Caki2 (cell line): ENCODE data around the gene UBL5. TPM values are rescaled to one million over a fixed set of nuclear protein-coding genes. Genes with fewer than 3 reads are reported as not detected.

Experiments used
- DNase-seq: peaks from one replicate; pipeline ENCODE4 v3.0.0-alpha.2; 2015; ENCODE audit warnings: low read depth
- in situ Hi-C: cut with HindIII; loops from 2 replicates; pipeline ENCODE4 v1.10.0; 2016; ENCODE audit warnings: low sequenced_read_pairs, low pct_unique_long_range_greater_than_20kb, mixed read lengths
- total RNA-seq: library from RNA; depleted of rRNA; stranded (reverse); fragments of >200 nt; shearing (Covaris generic); gene quantifications from 2 replicates; pipeline ENCODE4 v1.2.3, GENCODE V29; 2014; ENCODE audit warnings: low replicate concordance; rRNA removed

The UBL5 gene
- total RNA-seq, 1 experiment from 2014 or later: 266 TPM

GRCh38 chr19:9871626-9872338, 44.1 kb downstream of the UBL5 start:
- DNase-seq: no peak
- in situ Hi-C loops: no loop called here

GRCh38 chr19:9872618-9873242, 45.0 kb downstream of the UBL5 start:
- in situ Hi-C loops: no loop called here
- no peak for DNase-seq

DNA sequence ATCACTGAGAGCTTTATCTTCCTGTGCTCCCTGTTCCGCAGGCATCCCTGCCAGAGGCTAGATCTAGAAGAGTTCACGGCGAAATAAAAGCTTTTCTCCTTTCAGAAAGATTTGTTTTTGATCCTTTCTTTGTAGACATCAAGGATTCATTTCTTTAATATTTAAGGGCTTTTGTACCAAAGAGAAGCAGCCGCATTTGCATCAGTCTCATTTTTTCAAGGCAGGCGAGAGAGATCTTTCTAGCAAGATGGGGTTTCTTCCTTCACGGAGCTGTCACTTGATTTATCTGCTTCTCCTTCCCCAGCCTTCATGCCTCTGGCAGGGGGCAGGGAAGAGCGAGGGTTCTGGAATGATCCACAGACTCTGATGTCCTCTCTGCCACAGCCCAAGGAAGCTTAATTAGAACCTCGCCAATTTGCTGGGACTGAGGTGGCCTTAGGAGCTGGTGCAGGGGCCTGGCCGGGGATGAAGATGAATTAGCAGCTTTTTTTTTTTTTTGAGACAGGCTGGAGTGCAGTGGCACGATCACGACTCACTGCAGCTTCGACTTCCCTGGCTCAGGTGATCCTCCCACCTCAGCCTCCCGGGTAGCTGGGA, 47.4 kb downstream of the UBL5 start:
- in situ Hi-C loops: no loop called here
- no peak for DNase-seq

- in situ Hi-C loops: no loop called here
- no peak for DNase-seq
Observed at GRCh38 chr19:9875796-9876195, 48.1 kb downstream of the UBL5 start.

DNA sequence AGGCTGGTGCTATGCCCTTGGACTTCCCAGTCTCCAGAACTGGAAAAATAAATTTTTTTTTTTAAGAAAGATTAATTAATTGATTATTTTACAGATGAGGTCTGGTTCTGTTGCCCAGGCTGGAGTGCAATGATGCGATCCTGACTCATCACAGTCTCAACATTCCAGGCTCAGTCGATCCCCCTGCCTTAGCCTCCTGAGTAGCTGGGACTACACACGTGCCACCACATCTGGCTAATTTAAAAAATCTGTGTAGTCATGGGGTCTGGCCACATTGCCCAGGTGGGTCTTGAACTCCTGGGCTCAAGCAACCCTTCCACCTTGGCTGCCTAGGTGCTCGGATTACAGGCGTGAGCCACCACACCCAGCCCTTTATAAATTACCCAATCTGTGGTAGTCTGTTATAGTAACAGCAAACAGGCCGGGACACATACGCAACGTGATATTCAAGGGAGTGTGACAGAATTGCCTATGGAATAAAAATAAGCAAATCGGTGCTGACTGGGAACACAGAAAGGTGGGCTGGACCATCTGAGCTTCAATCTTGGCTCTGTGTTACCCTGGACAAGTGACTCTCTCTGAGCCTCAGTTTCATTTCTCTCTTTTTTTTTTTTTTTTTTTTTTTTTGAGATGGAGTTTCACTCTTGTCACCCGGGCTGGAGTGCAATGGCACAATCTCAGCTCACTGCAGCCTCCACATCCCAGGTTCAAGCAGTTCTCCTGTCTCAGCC, 50.2 kb downstream of the UBL5 start:
- in situ Hi-C loops: no loop called here
- DNase-seq: no peak

- in situ Hi-C loops: no loop called here
- no peak for DNase-seq
Observed at GRCh38 chr19:9878511-9879196, 50.9 kb downstream of the UBL5 start.

Other genes with a start within 250 kb of the UBL5 start
- gene ZNF121, start 243.4 kb upstream of the UBL5 start, total RNA-seq: 7.4 and 13.3 TPM in 2 replicates
- gene ZNF561, start 206.7 kb upstream of the UBL5 start, total RNA-seq: 7.4 and 9.9 TPM in 2 replicates
- 5.7 and 8.9 TPM in 2 replicates for gene ZNF562, start 152.8 kb upstream of the UBL5 start, total RNA-seq
- 3.8 and 33.3 TPM in 2 replicates for gene ZNF846, start 59.2 kb upstream of the UBL5 start, total RNA-seq
- gene FBXL12, start 8.8 kb upstream of the UBL5 start, total RNA-seq: 8.3 and 15.5 TPM in 2 replicates
- 114 and 145 TPM in 2 replicates for gene PIN1, start 7.4 kb downstream of the UBL5 start, total RNA-seq
- gene OLFM2, start 108.6 kb downstream of the UBL5 start, total RNA-seq: 1.4 and 13.5 TPM in 2 replicates
- not detected in 2 replicates for gene COL5A3, start 182.6 kb downstream of the UBL5 start, total RNA-seq
- not detected in 2 replicates for gene RDH8, start 185.6 kb downstream of the UBL5 start, total RNA-seq